ENCODE results near the gene GLP1R.

Gene GLP1R

GRCh38 chr6:39113788-39114187, 65.2 kb downstream of the GLP1R start:
- Histone ChIP-seq H3K18ac (ENCODE audit: low read length) (no peak overlapping the region), H3K4me2 (ENCODE audit: insufficient read depth, low read length, poor library complexity, severe bottlenecking) (no peak overlapping the region), H3K27ac (replicated peaks; ENCODE audit: low read length) (no peak overlapping the region), H4K91ac (ENCODE audit: low read depth, low read length, poor library complexity) (no peak overlapping the region), H3K27me3 (ENCODE audit: control insufficient read depth in 3 of 3, insufficient read depth in 3 of 3, low read depth in 1 of 3, low read length in 3 of 3) (peaks cover 0 to 19% (median 0%) of the 10 kb centered on the region in 3 experiments), H3K14ac (ENCODE audit: low read length) (no peak overlapping the region), H2BK120ac (ENCODE audit: low read depth, low read length) (no peak overlapping the region), H2AK5ac (ENCODE audit: low read depth, low read length) (no peak overlapping the region), H2BK5ac (ENCODE audit: low read length) (no peak overlapping the region), H4K8ac (ENCODE audit: low read depth, low read length) (no peak overlapping the region), H3K9ac (ENCODE audit: low read depth, low read length, poor library complexity) (no peak overlapping the region), H3K4ac (ENCODE audit: low read length) (no peak overlapping the region), H3K4me3 (ENCODE audit: low read length in 2 of 2) (peak overlapping the region in 1 of 2 donors; percentile 67), H3K79me1 (ENCODE audit: low read depth, low read length) (no peaks in the 10 kb centered on the region), H3K23ac (ENCODE audit: low read depth, low read length, poor library complexity) (no peak overlapping the region), H2BK12ac (ENCODE audit: low read length) (no peak overlapping the region), H2BK15ac (ENCODE audit: low read length) (no peak overlapping the region), H2AFZ (ENCODE audit: low read length) (peak overlapping the region; percentile 87), H3K9me3 (replicated peaks in 1 of 2; ENCODE audit: control insufficient read depth in 2 of 2, insufficient read depth in 1 of 2, low read depth in 1 of 2, low read length in 2 of 2) (no peaks in the 10 kb centered on the region), H3K36me3 (replicated peaks in 1 of 2; ENCODE audit: control insufficient read depth in 2 of 2, insufficient read depth in 2 of 2, low read length in 2 of 2) (peaks cover 7 to 20% of the 10 kb centered on the region in 2 donors), H3K4me1 (ENCODE audit: control insufficient read depth in 2 of 2, insufficient read depth in 1 of 2, low read depth in 1 of 2, low read length in 2 of 2) (peaks cover 2 to 4% of the 10 kb centered on the region in 2 donors)
- no peak for DNase-seq (ENCODE audit: low spot score)
- no CpG with 5 or more reads among the region's 1 CpG for WGBS, 2 donors (ENCODE audit: extremely low coverage in 2 of 2, insufficient read length in 2 of 2, insufficient replicate concordance in 1 of 2)

GRCh38 chr6:39114388-39114703, 65.8 kb downstream of the GLP1R start:
- Histone ChIP-seq H2BK15ac (ENCODE audit: low read length) (no peak overlapping the region), H3K4me2 (ENCODE audit: insufficient read depth, low read length, poor library complexity, severe bottlenecking) (peak overlapping the region; percentile 85), H3K23ac (ENCODE audit: low read depth, low read length, poor library complexity) (peak overlapping the region; percentile 76), H2AFZ (ENCODE audit: low read length) (peak overlapping the region; percentile 87), H2BK5ac (ENCODE audit: low read length) (no peak overlapping the region), H2BK12ac (ENCODE audit: low read length) (no peak overlapping the region), H3K14ac (ENCODE audit: low read length) (no peak overlapping the region), H2BK120ac (ENCODE audit: low read depth, low read length) (no peak overlapping the region), H3K18ac (ENCODE audit: low read length) (no peak overlapping the region), H3K4me1 (ENCODE audit: control insufficient read depth in 2 of 2, insufficient read depth in 1 of 2, low read depth in 1 of 2, low read length in 2 of 2) (peaks cover 2 to 4% of the 10 kb centered on the region in 2 donors), H4K91ac (ENCODE audit: low read depth, low read length, poor library complexity) (no peak overlapping the region), H3K4ac (ENCODE audit: low read length) (no peak overlapping the region), H2AK5ac (ENCODE audit: low read depth, low read length) (no peak overlapping the region), H3K36me3 (replicated peaks in 1 of 2; ENCODE audit: control insufficient read depth in 2 of 2, insufficient read depth in 2 of 2, low read length in 2 of 2) (peaks cover 7 to 14% of the 10 kb centered on the region in 2 donors), H4K8ac (ENCODE audit: low read depth, low read length) (no peak overlapping the region), H3K9me3 (replicated peaks in 1 of 2; ENCODE audit: control insufficient read depth in 2 of 2, insufficient read depth in 1 of 2, low read depth in 1 of 2, low read length in 2 of 2) (no peaks in the 10 kb centered on the region), H3K27me3 (ENCODE audit: control insufficient read depth in 3 of 3, insufficient read depth in 3 of 3, low read depth in 1 of 3, low read length in 3 of 3) (peaks cover 0 to 25% (median 0%) of the 10 kb centered on the region in 3 experiments), H3K27ac (replicated peaks; ENCODE audit: low read length) (peak overlapping the region; percentile 89), H3K4me3 (ENCODE audit: low read length in 2 of 2) (peak overlapping the region; percentile 67 to 84), H3K9ac (ENCODE audit: low read depth, low read length, poor library complexity) (no peak overlapping the region), H3K79me1 (ENCODE audit: low read depth, low read length) (no peaks in the 10 kb centered on the region)
- DNase-seq (ENCODE audit: low spot score): no peak
- no CpG with 5 or more reads among the region's 11 CpGs for WGBS, 2 donors (ENCODE audit: extremely low coverage in 2 of 2, insufficient read length in 2 of 2, insufficient replicate concordance in 1 of 2)

GRCh38 chr6:39114704-39115599, 66.4 kb downstream of the GLP1R start, which contains the start of gene SAYSD1:
Gene SAYSD1, minus strand, starts transcription at chr6:39115186. Its CDS starts 97 bp downstream, at chr6:39115089.
- no peaks in the 10 kb centered on the region for H3K9me3 ChIP-seq (replicated peaks in 1 of 2; ENCODE audit: control insufficient read depth in 2 of 2, insufficient read depth in 1 of 2, low read depth in 1 of 2, low read length in 2 of 2)
- H2BK15ac ChIP-seq (ENCODE audit: low read length): no peak within 1 kb of the TSS
- no peak within 1 kb of the TSS for H2BK120ac ChIP-seq (ENCODE audit: low read depth, low read length)
- H2AFZ ChIP-seq (ENCODE audit: low read length): peak within 1 kb of the TSS; percentile 87
- peak within 1 kb of the TSS; percentile 99 for H3K18ac ChIP-seq (ENCODE audit: low read length)
- H3K4me1 ChIP-seq (ENCODE audit: control insufficient read depth in 2 of 2, insufficient read depth in 1 of 2, low read depth in 1 of 2, low read length in 2 of 2): peaks cover 2 to 4% of the 10 kb centered on the region in 2 donors
- peaks cover 0 to 30% (median 0%) of the 10 kb centered on the region in 3 experiments for H3K27me3 ChIP-seq (ENCODE audit: control insufficient read depth in 3 of 3, insufficient read depth in 3 of 3, low read depth in 1 of 3, low read length in 3 of 3)
- no peak within 1 kb of the TSS for H3K4ac ChIP-seq (ENCODE audit: low read length)
- H3K4me3 ChIP-seq (ENCODE audit: low read length in 2 of 2): peak within 1 kb of the TSS; percentile 67 to 84
- H2AK5ac ChIP-seq (ENCODE audit: low read depth, low read length): no peak within 1 kb of the TSS
- H2BK12ac ChIP-seq (ENCODE audit: low read length): no peak within 1 kb of the TSS
- H3K4me2 ChIP-seq (ENCODE audit: insufficient read depth, low read length, poor library complexity, severe bottlenecking): peak within 1 kb of the TSS; percentile 85
- H3K79me1 ChIP-seq (ENCODE audit: low read depth, low read length): no peaks in the 10 kb centered on the region
- peak within 1 kb of the TSS; percentile 68 for H4K8ac ChIP-seq (ENCODE audit: low read depth, low read length)
- peak within 1 kb of the TSS; percentile 76 for H3K23ac ChIP-seq (ENCODE audit: low read depth, low read length, poor library complexity)
- no CpG with 5 or more reads among the region's 68 CpGs for WGBS, 2 donors (ENCODE audit: extremely low coverage in 2 of 2, insufficient read length in 2 of 2, insufficient replicate concordance in 1 of 2)
- H3K9ac ChIP-seq (ENCODE audit: low read depth, low read length, poor library complexity): peak within 1 kb of the TSS; percentile 95
- H3K14ac ChIP-seq (ENCODE audit: low read length): no peak within 1 kb of the TSS
- peak within 1 kb of the TSS; percentile 77 for H4K91ac ChIP-seq (ENCODE audit: low read depth, low read length, poor library complexity)
- H2BK5ac ChIP-seq (ENCODE audit: low read length): peak within 1 kb of the TSS; percentile 98
- peaks cover 5 to 8% of the 10 kb centered on the region in 2 donors for H3K36me3 ChIP-seq (replicated peaks in 1 of 2; ENCODE audit: control insufficient read depth in 2 of 2, insufficient read depth in 2 of 2, low read length in 2 of 2)
- H3K27ac ChIP-seq (replicated peaks; ENCODE audit: low read length): peak within 1 kb of the TSS; percentile 89
- peak; percentile 92 for DNase-seq (ENCODE audit: low spot score)

GRCh38 chr6:39118921-39119320, 70.3 kb downstream of the GLP1R start:
- Histone ChIP-seq H2BK5ac (ENCODE audit: low read length) (no peak overlapping the region), H4K8ac (ENCODE audit: low read depth, low read length) (no peak overlapping the region), H3K27me3 (ENCODE audit: control insufficient read depth in 3 of 3, insufficient read depth in 3 of 3, low read depth in 1 of 3, low read length in 3 of 3) (peaks cover 0 to 37% (median 0%) of the 10 kb centered on the region in 3 experiments), H3K18ac (ENCODE audit: low read length) (no peak overlapping the region), H3K9ac (ENCODE audit: low read depth, low read length, poor library complexity) (no peak overlapping the region), H3K27ac (replicated peaks; ENCODE audit: low read length) (no peak overlapping the region), H3K4ac (ENCODE audit: low read length) (no peak overlapping the region), H3K79me1 (ENCODE audit: low read depth, low read length) (no peaks in the 10 kb centered on the region), H2BK15ac (ENCODE audit: low read length) (no peak overlapping the region), H2BK120ac (ENCODE audit: low read depth, low read length) (no peak overlapping the region), H3K4me1 (ENCODE audit: control insufficient read depth in 2 of 2, insufficient read depth in 1 of 2, low read depth in 1 of 2, low read length in 2 of 2) (peaks cover 2 to 4% of the 10 kb centered on the region in 2 donors), H3K23ac (ENCODE audit: low read depth, low read length, poor library complexity) (no peak overlapping the region), H3K9me3 (replicated peaks in 1 of 2; ENCODE audit: control insufficient read depth in 2 of 2, insufficient read depth in 1 of 2, low read depth in 1 of 2, low read length in 2 of 2) (no peaks in the 10 kb centered on the region), H2AFZ (ENCODE audit: low read length) (no peak overlapping the region), H4K91ac (ENCODE audit: low read depth, low read length, poor library complexity) (no peak overlapping the region), H3K14ac (ENCODE audit: low read length) (no peak overlapping the region), H2AK5ac (ENCODE audit: low read depth, low read length) (no peak overlapping the region), H3K4me3 (ENCODE audit: low read length in 2 of 2) (no peak overlapping the region), H3K4me2 (ENCODE audit: insufficient read depth, low read length, poor library complexity, severe bottlenecking) (no peak overlapping the region), H3K36me3 (replicated peaks in 1 of 2; ENCODE audit: control insufficient read depth in 2 of 2, insufficient read depth in 2 of 2, low read length in 2 of 2) (no peaks in the 10 kb centered on the region), H2BK12ac (ENCODE audit: low read length) (no peak overlapping the region)
- no peak for DNase-seq (ENCODE audit: low spot score)
- no CpG with 5 or more reads among the region's 4 CpGs for WGBS, 2 donors (ENCODE audit: extremely low coverage in 2 of 2, insufficient read length in 2 of 2, insufficient replicate concordance in 1 of 2)
